GM21723 (cell line): ENCODE measurements around the gene SREBF2.
"Not testable (repeated sequence)": the region's sequence is repeated elsewhere in the genome, so short reads cannot be mapped to it uniquely, and the experiment has no call there.

Experiments used
- ATAC-seq: cut with Tn5 transposase; IDR thresholded peaks from one replicate; pipeline ENCODE4 v1.9.1; 2021; ENCODE audit warnings: mild to moderate bottlenecking, moderate library complexity; ENCODE audit not compliant: unreplicated experiment

The SREBF2 gene

GRCh38 chr22:41820447-41820846 lies 12.5 kb upstream of the SREBF2 start:
- no peak for ATAC-seq

- ATAC-seq, result no peak
These were observed 11.2 kb upstream of the SREBF2 start for GRCh38 chr22:41821471-41822316.

DNA sequence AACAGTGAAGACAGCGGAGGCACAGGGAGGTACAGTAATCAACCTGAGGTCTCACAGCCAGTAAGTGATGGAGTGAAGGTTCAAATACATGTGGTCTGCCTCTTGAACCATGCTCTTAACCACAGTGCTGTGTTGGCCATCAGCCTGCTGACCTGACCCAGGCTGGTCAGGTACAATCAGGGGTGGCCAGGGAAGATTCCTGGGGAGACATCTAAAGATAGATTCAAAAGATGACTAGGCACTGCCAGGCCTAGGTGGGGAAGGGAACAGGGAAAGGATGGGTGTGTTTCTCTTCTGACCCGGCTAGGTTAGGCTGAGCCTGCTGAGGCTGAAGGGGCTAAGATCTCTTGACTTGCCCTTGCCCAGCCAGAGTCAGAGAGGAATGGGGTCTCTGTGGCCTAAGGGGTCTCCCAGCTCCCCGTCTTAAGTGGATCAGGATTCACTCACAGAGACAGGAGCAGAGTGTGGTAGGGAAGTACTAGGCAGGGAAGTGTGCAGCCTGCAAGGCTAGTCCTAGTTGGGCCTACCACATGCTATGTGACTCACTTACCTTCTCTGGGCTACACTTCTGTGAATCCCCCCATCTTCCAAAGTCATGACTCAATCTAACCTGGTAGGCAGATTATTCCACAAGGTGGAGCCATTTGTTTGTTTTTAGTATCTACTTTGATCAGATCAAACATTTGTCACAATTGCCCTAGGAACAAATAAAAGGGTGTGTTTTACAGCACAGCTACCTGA lies 10.4 kb upstream of the SREBF2 start:
- ATAC-seq, result no peak

GRCh38 chr22:41823797-41824196 lies 9.1 kb upstream of the SREBF2 start:
- no peak for ATAC-seq

GRCh38 chr22:41825376-41825775 lies 7.5 kb upstream of the SREBF2 start:
- ATAC-seq, result no peak

DNA sequence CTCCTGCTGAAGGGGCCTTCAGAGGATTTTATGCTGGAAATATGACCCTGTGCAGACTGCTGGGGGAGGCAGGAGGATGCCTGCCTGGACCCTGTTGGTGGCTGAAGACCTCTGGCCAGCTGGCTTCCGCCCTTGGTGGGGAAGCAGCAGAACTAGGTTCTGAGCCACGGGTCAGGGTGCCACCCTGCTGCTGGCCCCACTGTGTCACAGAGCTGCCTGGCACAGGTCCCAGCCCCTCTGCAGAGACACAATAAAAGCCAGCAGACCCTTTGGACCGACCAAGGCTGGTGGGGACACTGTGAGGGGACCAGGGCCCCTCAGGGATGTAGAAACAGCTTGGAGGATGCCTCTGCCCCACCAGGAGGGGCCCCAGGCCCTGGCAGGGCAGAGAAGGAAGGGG lies 6.9 kb upstream of the SREBF2 start:
- no peak for ATAC-seq

- no peak for ATAC-seq
These were observed 6.2 kb upstream of the SREBF2 start for GRCh38 chr22:41826430-41827383.

DNA sequence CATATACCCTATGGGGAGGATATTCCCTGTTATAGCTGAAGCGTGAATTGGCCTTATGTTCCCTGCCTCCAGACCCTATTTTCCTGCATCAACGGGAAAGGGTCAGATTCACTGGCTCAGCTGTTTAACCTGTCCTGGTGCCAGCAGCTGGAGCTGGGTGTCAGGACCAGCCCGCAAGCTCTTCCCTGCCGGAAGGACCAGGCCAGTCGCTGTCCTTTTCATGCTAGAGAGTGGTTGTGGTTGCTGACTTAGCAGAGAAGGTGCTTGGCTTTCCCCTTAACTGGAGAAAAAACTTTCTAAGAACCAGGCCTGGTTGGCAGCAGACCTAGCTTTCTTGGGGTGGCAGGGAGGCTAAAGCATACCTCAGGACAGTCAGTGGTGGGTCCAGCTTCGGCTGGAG lies 5.2 kb upstream of the SREBF2 start:
- no peak for ATAC-seq

DNA sequence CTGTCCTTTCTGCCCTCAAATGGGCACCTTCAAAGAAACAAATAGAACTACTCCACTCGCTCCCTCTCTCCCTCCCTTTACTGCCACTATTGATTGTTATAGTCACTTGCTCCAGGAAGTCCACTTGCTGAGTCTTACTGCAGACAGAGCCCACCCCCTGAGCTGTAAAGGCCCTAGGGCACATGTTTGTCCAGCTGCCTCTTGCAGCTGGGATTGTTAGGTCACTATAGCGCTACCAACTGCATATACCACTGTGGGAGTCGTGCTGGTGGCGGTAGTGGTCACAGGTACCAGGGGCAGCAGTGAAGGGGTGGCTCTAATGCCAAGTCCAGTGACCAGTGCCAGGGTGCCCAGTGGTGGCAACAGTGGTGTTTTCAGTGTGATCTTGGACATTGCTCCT lies 4.4 kb upstream of the SREBF2 start:
- no peak for ATAC-seq

GRCh38 chr22:41830174-41830573 lies 2.7 kb upstream of the SREBF2 start:
- ATAC-seq, result no peak

DNA sequence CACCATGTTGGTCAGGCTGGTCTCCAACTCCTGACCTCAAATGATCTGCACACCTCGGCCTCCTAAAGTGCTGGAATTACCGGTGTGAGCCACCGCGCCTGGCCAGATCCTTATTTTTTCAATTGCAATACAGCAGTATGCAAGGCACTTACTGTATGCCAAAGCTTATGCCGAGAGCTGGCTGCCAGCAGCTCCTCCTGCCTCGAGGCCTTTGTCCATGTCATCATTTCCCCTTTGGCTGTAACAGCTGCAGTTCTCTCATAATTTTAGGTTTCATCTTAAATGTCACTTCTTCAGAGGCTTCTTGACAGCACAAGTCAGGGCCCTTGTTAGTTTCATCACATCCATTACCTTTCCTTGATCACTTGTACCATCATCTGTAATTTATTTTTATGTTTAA lies 1.5 kb upstream of the SREBF2 start:
- ATAC-seq, result no peak

GRCh38 chr22:41831828-41832552 lies 915 bp upstream of the SREBF2 start:
- ATAC-seq, result no peak

- peak; percentile 18 for ATAC-seq
These were observed 582 bp downstream of the SREBF2 start for GRCh38 chr22:41833369-41834004.

DNA sequence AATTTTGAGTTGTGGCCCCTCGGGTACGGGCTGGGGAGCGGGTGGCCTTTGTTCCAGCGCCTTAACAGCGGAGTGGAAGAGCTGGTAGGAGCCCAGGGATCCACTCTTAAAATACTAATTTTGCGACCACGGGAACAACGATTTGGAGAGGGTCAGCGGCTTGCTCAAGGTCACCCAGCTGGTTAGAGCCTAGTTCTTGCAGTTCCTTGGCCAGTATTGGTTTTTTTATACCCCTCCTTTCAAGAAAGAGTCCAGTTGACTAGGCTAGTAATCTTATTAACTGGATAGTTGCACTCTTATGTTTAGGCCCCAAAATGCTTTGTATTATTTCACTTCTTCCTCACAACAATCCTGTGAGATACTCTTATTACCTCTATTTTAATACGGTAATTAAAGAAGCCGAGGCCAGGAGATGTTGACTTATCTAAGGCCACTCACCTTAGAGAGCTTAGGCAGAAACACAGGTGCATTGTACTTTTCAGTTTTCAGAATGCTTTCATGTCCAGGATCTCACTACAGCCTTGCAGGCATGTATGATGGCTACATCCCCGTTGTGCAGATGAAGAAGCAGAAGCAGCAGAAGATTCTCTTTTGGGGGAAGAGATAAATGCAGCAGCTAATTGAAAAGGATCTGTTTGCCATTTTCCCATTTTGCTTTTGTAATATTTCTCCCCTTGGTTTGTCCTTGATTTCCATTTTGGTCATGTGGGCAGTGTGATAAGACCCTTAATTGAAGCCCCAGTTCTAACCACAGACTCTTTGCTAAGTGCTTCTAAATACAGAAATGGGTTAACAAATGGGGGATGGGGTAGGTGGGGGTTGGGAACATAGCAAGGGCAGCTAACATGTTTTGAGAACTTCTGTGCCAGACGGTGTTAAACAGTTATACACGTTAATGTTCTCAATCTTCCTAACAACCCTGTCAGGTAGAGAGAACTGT lies 1.4 kb downstream of the SREBF2 start:
- ATAC-seq, result no peak

- ATAC-seq, result not testable (repeated sequence)
These were observed 2.6 kb downstream of the SREBF2 start for GRCh38 chr22:41835462-41835861.

DNA sequence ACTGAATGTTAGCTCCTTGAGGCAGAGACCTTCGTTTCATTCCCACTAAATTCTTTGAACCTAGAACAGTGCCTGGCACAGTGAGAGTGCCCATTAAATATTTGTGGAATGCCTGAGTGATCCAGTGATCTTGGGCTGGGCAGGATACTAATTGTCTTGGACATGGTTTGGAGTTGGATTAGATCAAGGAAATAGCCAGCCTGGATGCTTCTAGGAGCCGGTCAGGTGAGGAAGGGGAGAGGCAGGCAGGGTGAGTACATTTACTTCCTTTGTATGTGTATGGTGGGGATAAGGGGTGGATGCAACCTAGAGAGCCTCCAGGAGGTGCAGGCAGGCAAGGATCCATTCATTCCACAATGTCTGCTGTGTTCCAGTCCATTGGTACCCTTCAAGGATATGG lies 3.6 kb downstream of the SREBF2 start:
- no peak for ATAC-seq

GRCh38 chr22:41838842-41839618 lies 6.1 kb downstream of the SREBF2 start:
- no peak for ATAC-seq

GRCh38 chr22:41840216-41840615 lies 7.3 kb downstream of the SREBF2 start:
- no peak for ATAC-seq
